Peyer's patch (tissue), 4 donors: ENCODE measurements around the gene LRSAM1. TPM values are rescaled to one million over a fixed set of nuclear protein-coding genes. Genes with fewer than 3 reads are reported as not detected.
A peak's percentile ranks its signal among the peaks of the same experiment; 100 is the strongest.

Experiments
- DNase-seq, 3 donors: peaks; one replicate each; pipeline ENCODE4 v3.0.0-alpha.2; 2017 to 2019
- H3K27ac ChIP-seq, 4 donors: fragments of 200-600 bp; sonication (generic); one replicate each; pipeline ENCODE4 v1.5.1; 2016 to 2019
- H3K27me3 ChIP-seq, 2 donors: fragments of 200-600 bp; sonication (generic); one replicate each; pipeline ENCODE4 v1.5.1; 2019
- H3K36me3 ChIP-seq, 3 donors: fragments of 200-600 bp; sonication (generic); one replicate each; pipeline ENCODE4 v1.5.1; 2016 to 2019
- H3K4me1 ChIP-seq, 4 donors: fragments of 200-600 bp; sonication (generic); one replicate each; pipeline ENCODE4 v1.5.1; 2016 to 2019
- H3K4me3 ChIP-seq, 4 donors: fragments of 200-600 bp; sonication (generic); 1 replicate in 3 of 4; 2 replicates in 1 of 4; pipeline ENCODE4 v1.5.1; 2016 to 2019; ENCODE audit warnings: mild to moderate bottlenecking in 1 of 4
- H3K9me3 ChIP-seq, 4 donors: fragments of 200-600 bp; sonication (generic); one replicate each; pipeline ENCODE4 v1.5.1; 2016 to 2019; ENCODE audit warnings: mild to moderate bottlenecking in 1 of 4
- CTCF ChIP-seq, 6 experiments: fragments of 450-650 bp in 4 of 6; fragments of 200-600 bp in 2 of 6; sonication (generic) in 1 of 6; IDR thresholded peaks; one replicate each; pipeline ENCODE4 v1.5.1; 2017 to 2019; ENCODE audit warnings: antibody characterized with exemption in 6 of 6, mild to moderate bottlenecking in 3 of 6, moderate library complexity in 1 of 6
- POLR2A ChIP-seq, 2 donors: fragments of 450-650 bp; IDR thresholded peaks; one replicate each; pipeline ENCODE4 v1.5.1; 2017; ENCODE audit warnings: antibody characterized with exemption in 2 of 2, mild to moderate bottlenecking in 2 of 2, moderate library complexity in 2 of 2
- total RNA-seq, 4 donors: library from RNA; depleted of rRNA; stranded (reverse); fragments of >200 nt; gene quantifications; one replicate each; pipeline ENCODE4 v1.1.0, GENCODE V29; 2016

The LRSAM1 gene
- total RNA-seq, 4 donors from 2014 or later, result 19.3 to 59.4 (median 35.3) TPM

- TF ChIP-seq CTCF (IDR thresholded peaks at IDR 0.05) (no peak), POLR2A (IDR thresholded peaks at IDR 0.05) (no peak)
- Histone ChIP-seq H3K4me1 (peaks cover 0 to 61% (median 0%) of the 10 kb centered on the region in 4 donors), H3K9me3 (no peaks in the 10 kb centered on the region)
These were observed 87.5 kb downstream of the LRSAM1 start for GRCh38 chr9:127538849-127539258.

GRCh38 chr9:127539259-127539981, 88.1 kb downstream of the LRSAM1 start:
- Histone ChIP-seq H3K4me1 (peaks cover 0 to 61% (median 0%) of the 10 kb centered on the region in 4 donors), H3K36me3 (no peaks in the 10 kb centered on the region), H3K27ac (peak overlapping the region in 2 of 4 donors; percentile 43 to 61), H3K27me3 (no peaks in the 10 kb centered on the region), H3K9me3 (no peaks in the 10 kb centered on the region), H3K4me3 (no peak overlapping the region)
- TF ChIP-seq POLR2A (IDR thresholded peaks at IDR 0.05), result no peak
- TF ChIP-seq CTCF (IDR thresholded peaks at IDR 0.05), result no peak
- DNase-seq, result no peak

More at GRCh38 chr9:127538849-127539258, 87.5 kb downstream of the LRSAM1 start:
- Histone ChIP-seq H3K4me3 (no peak overlapping the region), H3K36me3 (no peaks in the 10 kb centered on the region), H3K27ac (peak overlapping the region in 2 of 4 donors; percentile 43 to 61), H3K27me3 (no peaks in the 10 kb centered on the region)
- no peak for DNase-seq

GRCh38 chr9:127539982-127540663, 88.8 kb downstream of the LRSAM1 start:
- H3K27me3 ChIP-seq, result no peaks in the 10 kb centered on the region
- H3K4me3 ChIP-seq, result no peak overlapping the region
- peak overlapping the region in 2 of 4 donors; percentile 43 to 61 for H3K27ac ChIP-seq
- TF ChIP-seq CTCF (IDR thresholded peaks at IDR 0.05) (no peak), POLR2A (IDR thresholded peaks at IDR 0.05) (no peak)
- H3K9me3 ChIP-seq, result no peaks in the 10 kb centered on the region
- no peaks in the 10 kb centered on the region for H3K36me3 ChIP-seq
- no peak for DNase-seq
- peaks cover 0 to 68% (median 3%) of the 10 kb centered on the region in 4 donors for H3K4me1 ChIP-seq

GRCh38 chr9:127540664-127541041, 89.3 kb downstream of the LRSAM1 start:
- H3K36me3 ChIP-seq, result no peaks in the 10 kb centered on the region
- no peaks in the 10 kb centered on the region for H3K9me3 ChIP-seq
- peak overlapping the region in 2 of 4 donors; percentile 43 for H3K27ac ChIP-seq
- no peak for DNase-seq
- H3K4me3 ChIP-seq, result no peak overlapping the region
- no peaks in the 10 kb centered on the region for H3K27me3 ChIP-seq
- no peak for TF ChIP-seq POLR2A (IDR thresholded peaks at IDR 0.05)
- peaks cover 0 to 74% (median 3%) of the 10 kb centered on the region in 4 donors for H3K4me1 ChIP-seq

- H3K4me3 ChIP-seq, result no peak overlapping the region
- H3K27me3 ChIP-seq, result no peaks in the 10 kb centered on the region
- H3K9me3 ChIP-seq, result no peaks in the 10 kb centered on the region
- H3K27ac ChIP-seq, result peak overlapping the region in 2 of 4 donors; percentile 43 to 47
- peaks cover 0 to 77% (median 5%) of the 10 kb centered on the region in 4 donors for H3K4me1 ChIP-seq
- TF ChIP-seq CTCF (IDR thresholded peaks at IDR 0.05) (no peak), POLR2A (IDR thresholded peaks at IDR 0.05) (no peak)
- H3K36me3 ChIP-seq, result no peaks in the 10 kb centered on the region
- no peak for DNase-seq
These were observed 89.9 kb downstream of the LRSAM1 start for GRCh38 chr9:127541176-127541575.

- no peak overlapping the region for H3K4me3 ChIP-seq
- DNase-seq, result no peak
These were observed 90.6 kb downstream of the LRSAM1 start for GRCh38 chr9:127541865-127542264.

More at GRCh38 chr9:127541865-127542264, 90.6 kb downstream of the LRSAM1 start:
- Histone ChIP-seq H3K27me3 (no peaks in the 10 kb centered on the region), H3K27ac (peak overlapping the region in 2 of 4 donors; percentile 43 to 47), H3K36me3 (no peaks in the 10 kb centered on the region), H3K9me3 (no peaks in the 10 kb centered on the region), H3K4me1 (peaks cover 0 to 77% (median 5%) of the 10 kb centered on the region in 4 donors)
- TF ChIP-seq CTCF (IDR thresholded peaks at IDR 0.05), result no peak
- TF ChIP-seq POLR2A (IDR thresholded peaks at IDR 0.05), result no peak
